Gastrocnemius medialis (tissue), 4 donors: Measurements from ENCODE around the gene WDR45B. TPM values are rescaled to one million over a fixed set of nuclear protein-coding genes. Genes with fewer than 3 reads are reported as not detected.

Source experiments
- ATAC-seq, 2 donors: fragments of 150-250 bp; one replicate each; pipeline ENCODE4 v1.9.1; 2016
- DNase-seq, 2 donors: peaks; one replicate each; pipeline ENCODE4 v3.0.0-alpha.2; 2019
- H3K27ac ChIP-seq, 4 donors: fragments of 200-600 bp; sonication (generic); 1 replicate in 1 of 4; 2 replicates in 3 of 4; pipeline ENCODE4 v1.5.1; 2016 to 2018; ENCODE audit warnings: mild to moderate bottlenecking in 2 of 4, moderate library complexity in 1 of 4
- H3K27me3 ChIP-seq, 3 donors: fragments of 200-600 bp; sonication (generic) in 2 of 3; 1 replicate in 1 of 3; 2 replicates in 2 of 3; pipeline versions ENCODE4 v1.5.1 to v1.6.0; 2016 to 2019; ENCODE audit warnings: mild to moderate bottlenecking in 1 of 3, moderate library complexity in 1 of 3
- H3K36me3 ChIP-seq, 2 donors: fragments of 200-600 bp; sonication (generic) in 1 of 2; one replicate each; pipeline ENCODE4 v1.5.1; 2017 to 2018
- H3K4me1 ChIP-seq, 2 donors: fragments of 200-600 bp; sonication (generic) in 1 of 2; one replicate each; pipeline ENCODE4 v1.5.1; 2016 to 2017; ENCODE audit warnings: mild to moderate bottlenecking in 2 of 2
- H3K4me3 ChIP-seq, 4 donors: fragments of 200-600 bp; sonication (generic) in 3 of 4; 1 replicate in 1 of 4; 2 replicates in 3 of 4; pipeline ENCODE4 v1.5.1; 2016 to 2019; ENCODE audit warnings: mild to moderate bottlenecking in 2 of 4
- H3K9me3 ChIP-seq, 3 donors: fragments of 200-600 bp; sonication (generic) in 2 of 3; 1 replicate in 1 of 3; 2 replicates in 2 of 3; pipeline ENCODE4 v1.5.1; 2016 to 2019
- POLR2A ChIP-seq, 2 donors: fragments of 450-650 bp; IDR thresholded peaks; one replicate each; pipeline ENCODE4 v1.6.1; 2017; ENCODE audit warnings: antibody characterized with exemption in 2 of 2, mild to moderate bottlenecking in 2 of 2, moderate library complexity in 2 of 2
- in situ Hi-C, 4 donors: fragments of 200-750 bp; cut with MboI; loops; one replicate each; pipeline versions ENCODE4 v1.15.0 to v1.8.0; 2017; ENCODE audit warnings: low sequenced_read_pairs in 4 of 4
- intact Hi-C: fragments of 100-400 bp; cut with DNase I; formaldehyde crosslinking; loops from one replicate; pipeline ENCODE4 v1.15.1; 2023; ENCODE audit warnings: low total_unique reads
- total RNA-seq, 4 donors: library from RNA; depleted of rRNA; stranded (reverse); fragments of >200 nt; gene quantifications; one replicate each; pipeline versions ENCODE4 v1.1.0 to v1.2.3, GENCODE V29; 2016
- TF ChIP-seq, protein P1 (sequence below), 5 experiments: fragments of 450-650 bp in 3 of 5; fragments of 200-600 bp in 2 of 5; sonication (generic) in 2 of 5; IDR thresholded peaks in 4 of 5; conservative IDR thresholded peaks in 1 of 5; 1 replicate in 4 of 5; 2 replicates in 1 of 5; pipeline ENCODE4 v1.5.1; 2016 to 2019; ENCODE audit warnings: antibody characterized with exemption in 5 of 5, mild to moderate bottlenecking in 3 of 5, moderate library complexity in 3 of 5

The WDR45B gene
- total RNA-seq, 4 donors from 2014 or later: 28.0 to 39.2 (median 34.8) TPM

GRCh38 chr17:82689077-82689476 is 40.8 kb upstream of the WDR45B start:
- intact Hi-C loops: no loop called here
- Histone ChIP-seq H3K36me3 (no peaks in the 10 kb centered on the region), H3K4me1 (peaks cover 10 to 22% of the 10 kb centered on the region in 2 donors), H3K9me3 (no peaks in the 10 kb centered on the region), H3K27ac (peak overlapping the region in 1 of 4 donors; percentile 87), H3K4me3 (no peak overlapping the region), H3K27me3 (no peaks in the 10 kb centered on the region)
- TF ChIP-seq, protein P1, sequence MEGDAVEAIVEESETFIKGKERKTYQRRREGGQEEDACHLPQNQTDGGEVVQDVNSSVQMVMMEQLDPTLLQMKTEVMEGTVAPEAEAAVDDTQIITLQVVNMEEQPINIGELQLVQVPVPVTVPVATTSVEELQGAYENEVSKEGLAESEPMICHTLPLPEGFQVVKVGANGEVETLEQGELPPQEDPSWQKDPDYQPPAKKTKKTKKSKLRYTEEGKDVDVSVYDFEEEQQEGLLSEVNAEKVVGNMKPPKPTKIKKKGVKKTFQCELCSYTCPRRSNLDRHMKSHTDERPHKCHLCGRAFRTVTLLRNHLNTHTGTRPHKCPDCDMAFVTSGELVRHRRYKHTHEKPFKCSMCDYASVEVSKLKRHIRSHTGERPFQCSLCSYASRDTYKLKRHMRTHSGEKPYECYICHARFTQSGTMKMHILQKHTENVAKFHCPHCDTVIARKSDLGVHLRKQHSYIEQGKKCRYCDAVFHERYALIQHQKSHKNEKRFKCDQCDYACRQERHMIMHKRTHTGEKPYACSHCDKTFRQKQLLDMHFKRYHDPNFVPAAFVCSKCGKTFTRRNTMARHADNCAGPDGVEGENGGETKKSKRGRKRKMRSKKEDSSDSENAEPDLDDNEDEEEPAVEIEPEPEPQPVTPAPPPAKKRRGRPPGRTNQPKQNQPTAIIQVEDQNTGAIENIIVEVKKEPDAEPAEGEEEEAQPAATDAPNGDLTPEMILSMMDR (IDR thresholded peaks at IDR 0.05 in 4 of 5, conservative IDR thresholded peaks at IDR 0.05 in 1 of 5): no peak
- TF ChIP-seq POLR2A (IDR thresholded peaks at IDR 0.05): no peak
- DNase-seq (no peak), ATAC-seq (no peak)
- in situ Hi-C loops: no loop called here

- Histone ChIP-seq H3K9me3 (no peaks in the 10 kb centered on the region), H3K27ac (peak overlapping the region; percentile 58 to 87 (median 65)), H3K4me1 (peaks cover 10 to 18% of the 10 kb centered on the region in 2 donors), H3K4me3 (no peak overlapping the region), H3K27me3 (no peaks in the 10 kb centered on the region), H3K36me3 (no peaks in the 10 kb centered on the region)
- TF ChIP-seq, protein P1 (IDR thresholded peaks at IDR 0.05 in 4 of 5, conservative IDR thresholded peaks at IDR 0.05 in 1 of 5): no peak
- TF ChIP-seq POLR2A (IDR thresholded peaks at IDR 0.05): no peak
- in situ Hi-C loops (no loop called here), intact Hi-C loops (no loop called here)
- DNase-seq (no peak), ATAC-seq (peak in 1 of 2 donors; percentile 32)
These were observed 39.6 kb upstream of the WDR45B start for GRCh38 chr17:82687871-82688270.

GRCh38 chr17:82687375-82687861 is 39.2 kb upstream of the WDR45B start:
- Histone ChIP-seq H3K4me1 (peaks cover 10 to 18% of the 10 kb centered on the region in 2 donors), H3K27me3 (no peaks in the 10 kb centered on the region), H3K4me3 (no peak overlapping the region), H3K9me3 (no peaks in the 10 kb centered on the region), H3K27ac (peak overlapping the region; percentile 58 to 87 (median 65)), H3K36me3 (no peaks in the 10 kb centered on the region)
- ATAC-seq (peak; percentile 60 to 73), DNase-seq (peak in 1 of 2 donors; percentile 27)
- in situ Hi-C loops: no loop called here
- TF ChIP-seq POLR2A (IDR thresholded peaks at IDR 0.05): no peak
- TF ChIP-seq, protein P1 (IDR thresholded peaks at IDR 0.05 in 4 of 5, conservative IDR thresholded peaks at IDR 0.05 in 1 of 5): no peak
- intact Hi-C loops: no loop called here

GRCh38 chr17:82686366-82687324 is 38.4 kb upstream of the WDR45B start:
- no peaks in the 10 kb centered on the region for H3K9me3 ChIP-seq
- no peaks in the 10 kb centered on the region for H3K27me3 ChIP-seq
- in situ Hi-C loops (no loop called here), intact Hi-C loops (no loop called here)
- TF ChIP-seq POLR2A (IDR thresholded peaks at IDR 0.05): no peak
- TF ChIP-seq, protein P1 (IDR thresholded peaks at IDR 0.05 in 4 of 5, conservative IDR thresholded peaks at IDR 0.05 in 1 of 5): no peak
- peak overlapping the region; percentile 58 to 87 (median 65) for H3K27ac ChIP-seq
- H3K4me1 ChIP-seq: peaks cover 10 to 18% of the 10 kb centered on the region in 2 donors
- no peaks in the 10 kb centered on the region for H3K36me3 ChIP-seq
- H3K4me3 ChIP-seq: no peak overlapping the region
- ATAC-seq (peak; percentile 37 to 88), DNase-seq (peak in 1 of 2 donors; percentile 38)
